ENCODE data around the gene ALPG.
A peak's percentile ranks its signal among the peaks of the same experiment; 100 is the strongest.
"Not testable (repeated sequence)": the region's sequence is repeated elsewhere in the genome, so short reads cannot be mapped to it uniquely, and the experiment has no call there.

ALPG gene

GRCh38 chr2:232443669-232444408 lies 37.2 kb downstream of the ALPG start:
- H3K36me3 Mint-ChIP-seq (ENCODE audit: low read depth); H3K27ac Mint-ChIP-seq; DNase-seq; H3K4me1 Mint-ChIP-seq; ATAC-seq; H3K27me3 Mint-ChIP-seq; H3K4me3 Mint-ChIP-seq; H3K9me3 Mint-ChIP-seq: not testable (repeated sequence)

- no peaks in the 10 kb centered on the region for H3K36me3 Mint-ChIP-seq (ENCODE audit: low read depth)
- DNase-seq (peak; percentile 79), ATAC-seq (peak; percentile 69)
- no peaks in the 10 kb centered on the region for H3K4me1 Mint-ChIP-seq
- H3K27ac Mint-ChIP-seq: no peak overlapping the region
- H3K27me3 Mint-ChIP-seq: no peaks in the 10 kb centered on the region
- no peak overlapping the region for H3K4me3 Mint-ChIP-seq
- H3K9me3 Mint-ChIP-seq: no peaks in the 10 kb centered on the region
These were observed 37.9 kb downstream of the ALPG start for GRCh38 chr2:232444409-232445148.

GRCh38 chr2:232445149-232445885 lies 38.7 kb downstream of the ALPG start:
- not testable (repeated sequence) for H3K27ac Mint-ChIP-seq; DNase-seq; H3K36me3 Mint-ChIP-seq (ENCODE audit: low read depth); H3K4me3 Mint-ChIP-seq; H3K27me3 Mint-ChIP-seq; H3K9me3 Mint-ChIP-seq; ATAC-seq; H3K4me1 Mint-ChIP-seq

- not testable (repeated sequence) for H3K27me3 Mint-ChIP-seq; H3K36me3 Mint-ChIP-seq (ENCODE audit: low read depth); H3K4me1 Mint-ChIP-seq; DNase-seq; H3K4me3 Mint-ChIP-seq; H3K27ac Mint-ChIP-seq; H3K9me3 Mint-ChIP-seq
- peak; percentile 30 for ATAC-seq
These were observed 39.7 kb downstream of the ALPG start for GRCh38 chr2:232446266-232446777.

- Mint-ChIP-seq H3K4me1 (no peaks in the 10 kb centered on the region), H3K36me3 (ENCODE audit: low read depth) (no peaks in the 10 kb centered on the region), H3K27me3 (no peaks in the 10 kb centered on the region), H3K4me3 (no peak overlapping the region), H3K27ac (no peak overlapping the region), H3K9me3 (no peaks in the 10 kb centered on the region)
- DNase-seq (no peak), ATAC-seq (no peak)
These were observed 40.5 kb downstream of the ALPG start for GRCh38 chr2:232447091-232447620.

- ATAC-seq (no peak), DNase-seq (no peak)
- H3K4me3 Mint-ChIP-seq: no peak overlapping the region
- H3K4me1 Mint-ChIP-seq: no peaks in the 10 kb centered on the region
- H3K36me3 Mint-ChIP-seq (ENCODE audit: low read depth): no peaks in the 10 kb centered on the region
- H3K27me3 Mint-ChIP-seq: no peaks in the 10 kb centered on the region
- no peaks in the 10 kb centered on the region for H3K9me3 Mint-ChIP-seq
- H3K27ac Mint-ChIP-seq: no peak overlapping the region
These were observed 41.1 kb downstream of the ALPG start for GRCh38 chr2:232447638-232448303.

GRCh38 chr2:232448304-232448690 lies 41.7 kb downstream of the ALPG start:
- Mint-ChIP-seq H3K9me3 (no peaks in the 10 kb centered on the region), H3K27ac (no peak overlapping the region), H3K27me3 (no peaks in the 10 kb centered on the region), H3K4me3 (no peak overlapping the region), H3K36me3 (ENCODE audit: low read depth) (no peaks in the 10 kb centered on the region), H3K4me1 (no peaks in the 10 kb centered on the region)
- ATAC-seq (no peak), DNase-seq (no peak)

GRCh38 chr2:232449964-232450363 lies 43.3 kb downstream of the ALPG start:
- H3K27me3 Mint-ChIP-seq: no peaks in the 10 kb centered on the region
- H3K36me3 Mint-ChIP-seq (ENCODE audit: low read depth): no peaks in the 10 kb centered on the region
- H3K4me3 Mint-ChIP-seq: no peak overlapping the region
- ATAC-seq (no peak), DNase-seq (no peak)
- H3K27ac Mint-ChIP-seq: no peak overlapping the region
- H3K9me3 Mint-ChIP-seq: no peaks in the 10 kb centered on the region
- H3K4me1 Mint-ChIP-seq: no peaks in the 10 kb centered on the region

- not testable (repeated sequence) for H3K27ac Mint-ChIP-seq, H3K4me3 Mint-ChIP-seq
These were observed 45.0 kb downstream of the ALPG start for GRCh38 chr2:232451645-232452044.

GRCh38 chr2:232454630-232455029 lies 48.0 kb downstream of the ALPG start:
- no peak for ATAC-seq
- H3K27ac Mint-ChIP-seq: no peak overlapping the region
- no peak overlapping the region for H3K4me3 Mint-ChIP-seq
- H3K27me3 Mint-ChIP-seq: peaks cover 4% of the 10 kb centered on the region
- no peaks in the 10 kb centered on the region for H3K9me3 Mint-ChIP-seq
- H3K4me1 Mint-ChIP-seq: no peaks in the 10 kb centered on the region
- no peak for DNase-seq
- H3K36me3 Mint-ChIP-seq (ENCODE audit: low read depth): no peaks in the 10 kb centered on the region

More at GRCh38 chr2:232451645-232452044, 45.0 kb downstream of the ALPG start:
- not testable (repeated sequence) for H3K9me3 Mint-ChIP-seq; DNase-seq; H3K27me3 Mint-ChIP-seq; H3K36me3 Mint-ChIP-seq (ENCODE audit: low read depth); H3K4me1 Mint-ChIP-seq; ATAC-seq

- H3K9me3 Mint-ChIP-seq: no peaks in the 10 kb centered on the region
- ATAC-seq: no peak
- H3K4me1 Mint-ChIP-seq: no peaks in the 10 kb centered on the region
- no peak within 1 kb of the TSS for H3K4me3 Mint-ChIP-seq
- H3K27ac Mint-ChIP-seq: no peak within 1 kb of the TSS
- H3K36me3 Mint-ChIP-seq (ENCODE audit: low read depth): no peaks in the 10 kb centered on the region
- DNase-seq: no peak
- H3K27me3 Mint-ChIP-seq: peaks cover 4% of the 10 kb centered on the region
These were observed 49.0 kb downstream of the ALPG start, which contains the start of gene ALPI for GRCh38 chr2:232455426-232456255. Gene ALPI, plus strand, starts transcription at chr2:232456153. Its CDS starts 47 bp downstream, at chr2:232456200.

GRCh38 chr2:232456296-232457120 lies 49.9 kb downstream of the ALPG start:
- H3K27ac Mint-ChIP-seq: no peak overlapping the region
- no peak for ATAC-seq
- peaks cover 4% of the 10 kb centered on the region for H3K27me3 Mint-ChIP-seq
- DNase-seq: no peak
- no peaks in the 10 kb centered on the region for H3K4me1 Mint-ChIP-seq
- no peak overlapping the region for H3K4me3 Mint-ChIP-seq
- no peaks in the 10 kb centered on the region for H3K9me3 Mint-ChIP-seq
- no peaks in the 10 kb centered on the region for H3K36me3 Mint-ChIP-seq (ENCODE audit: low read depth)

All from activated naive CD8-positive, alpha-beta T cell treated with anti-CD3 and anti-CD28 coated beads, Interleukin-2, amount 50 U/mL, for 24 hours (primary cell).